Suppressor macrophage (primary cell): ENCODE measurements around the gene NCOA1.
A peak's percentile ranks its signal among the peaks of the same experiment; 100 is the strongest.
"Not testable (repeated sequence)": the region's sequence is repeated elsewhere in the genome, so short reads cannot be mapped to it uniquely, and the experiment has no call there.

Experiments
- DNase-seq, 4 experiments: peaks; one replicate each; pipeline ENCODE4 v3.0.0-alpha.2; 2020 to 2022

NCOA1 gene

DNA sequence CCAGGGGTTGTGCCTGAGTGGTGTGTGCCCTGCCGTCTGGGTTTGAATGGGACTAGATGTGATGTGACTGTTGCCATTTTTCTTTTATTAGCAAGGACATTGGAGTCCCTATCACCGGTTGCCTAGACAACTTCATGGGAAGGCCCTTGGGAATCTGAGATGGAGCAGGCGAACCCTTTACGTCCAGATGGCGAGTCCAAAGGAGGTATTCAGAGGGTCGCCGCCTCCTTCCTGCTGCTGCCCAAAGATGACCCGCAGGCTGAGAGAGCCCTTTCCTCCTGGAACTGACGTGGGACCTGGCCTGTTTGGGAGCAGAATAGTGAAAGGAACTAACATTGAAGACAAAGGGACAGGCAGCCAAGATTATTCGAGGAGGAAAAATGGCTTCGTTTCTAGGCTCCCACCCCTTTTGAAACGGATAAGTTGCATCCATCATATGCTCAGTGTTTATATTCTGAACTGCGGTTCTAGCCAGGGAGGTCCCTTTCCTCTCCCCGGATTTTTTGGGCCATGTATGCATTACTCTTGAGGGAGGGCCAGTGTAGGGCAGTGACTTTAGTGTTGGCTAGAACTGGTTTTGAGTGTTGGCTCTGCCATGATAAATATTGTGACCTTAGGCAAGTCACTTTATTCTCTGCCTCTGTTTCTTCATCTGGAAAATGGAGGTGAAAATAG lies 302.8 kb downstream of the NCOA1 start:
- peak in 3 of 4 experiments; percentile 4 to 26 (median 9) for DNase-seq

DNA sequence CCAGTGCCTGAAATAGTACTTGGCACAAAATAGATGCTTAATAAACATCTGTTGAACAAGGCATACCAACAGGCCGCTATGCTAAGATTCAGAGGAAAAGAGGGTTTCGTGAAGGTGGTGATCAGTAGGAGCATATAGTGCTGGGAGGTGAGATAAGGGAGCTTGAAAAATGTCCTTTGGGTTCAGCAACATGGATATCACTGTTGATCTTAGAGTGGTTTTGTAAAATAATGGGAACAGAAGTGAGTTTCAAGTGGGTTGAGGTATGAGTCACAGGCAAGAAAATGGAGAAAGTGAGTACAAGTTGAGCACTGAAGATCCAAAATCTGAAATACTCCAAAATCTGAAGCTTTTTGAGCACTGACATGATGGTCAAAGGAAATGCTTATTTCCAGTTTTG lies 306.6 kb downstream of the NCOA1 start:
- no peak for DNase-seq

DNA sequence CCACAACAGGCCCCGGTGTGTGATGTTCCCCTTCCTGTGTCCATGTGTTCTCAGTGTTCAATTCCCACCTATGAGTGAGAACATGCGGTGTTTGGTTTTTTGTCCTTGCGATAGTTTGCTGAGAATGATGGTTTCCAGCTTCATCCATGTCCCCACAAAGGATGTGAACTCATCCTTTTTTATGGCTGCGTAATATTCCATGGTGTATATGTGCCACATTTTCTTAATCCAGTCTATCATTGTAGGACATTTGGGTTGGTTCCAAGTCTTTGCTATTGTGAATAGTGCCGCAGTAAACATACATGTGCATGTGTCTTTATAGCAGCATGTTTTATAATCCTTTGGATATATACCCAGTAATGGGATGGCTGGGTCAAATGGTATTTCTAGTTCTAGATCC lies 309.4 kb downstream of the NCOA1 start:
- not testable (repeated sequence) for DNase-seq

DNA sequence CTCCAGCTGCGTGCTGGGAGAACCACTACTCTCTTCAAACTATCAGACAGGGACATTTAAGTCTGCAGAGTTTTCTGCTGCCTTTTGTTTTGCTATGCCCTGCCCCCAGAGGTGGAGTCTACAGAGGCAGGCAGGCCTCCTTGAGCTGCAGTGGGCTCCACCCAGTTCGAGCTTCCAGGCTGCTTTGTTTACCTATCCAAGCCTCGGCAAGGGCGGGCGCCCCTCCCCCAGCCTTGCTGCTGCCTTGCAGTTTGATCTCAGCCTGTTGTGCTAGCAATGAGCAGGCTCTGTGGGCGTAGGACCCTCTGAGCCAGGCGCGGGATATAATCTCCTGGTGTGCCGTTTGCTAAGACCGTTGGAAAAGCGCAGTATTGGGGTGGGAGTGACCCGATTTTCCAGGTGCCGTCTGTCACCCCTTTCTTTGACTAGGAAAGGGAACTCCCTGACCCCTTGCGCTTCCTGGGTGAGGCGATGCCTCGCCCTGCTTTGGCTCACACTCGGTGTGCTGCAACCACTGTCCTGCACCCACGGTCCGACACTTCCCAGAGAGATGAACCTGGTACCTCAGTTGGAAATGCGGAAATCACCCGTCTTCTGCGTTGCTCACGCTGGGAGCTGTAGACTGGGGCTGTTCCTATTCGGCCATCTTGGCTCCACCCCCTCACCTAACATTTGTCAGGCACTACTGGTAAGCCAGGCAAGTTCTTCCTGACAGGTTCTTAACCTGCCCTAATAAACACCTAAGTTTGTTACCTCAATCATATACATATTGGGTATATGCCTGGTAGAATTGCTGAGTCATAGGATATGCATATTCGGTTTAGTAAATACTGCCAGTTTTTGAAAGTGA lies 315.0 kb downstream of the NCOA1 start:
- not testable (repeated sequence) for DNase-seq

DNA sequence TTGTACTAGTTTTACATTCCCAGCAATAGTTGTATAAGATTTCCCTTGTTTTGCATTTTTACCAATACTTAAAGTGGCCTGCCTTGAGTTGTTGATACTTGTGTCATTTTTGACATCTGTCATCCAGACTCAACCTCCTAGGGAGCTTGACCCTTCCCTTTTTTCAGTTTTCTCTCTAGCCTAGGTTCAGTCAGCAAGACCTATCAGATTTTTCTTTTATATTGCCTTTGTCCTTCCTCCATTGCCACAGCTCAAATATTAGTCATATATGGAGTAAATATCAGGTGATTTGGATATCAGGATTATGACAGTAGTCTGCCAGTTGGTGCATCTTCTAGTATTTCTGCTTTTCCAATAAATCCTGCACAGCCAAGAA lies 315.6 kb downstream of the NCOA1 start:
- DNase-seq, result peak in 1 of 4 experiments; percentile 13

DNA sequence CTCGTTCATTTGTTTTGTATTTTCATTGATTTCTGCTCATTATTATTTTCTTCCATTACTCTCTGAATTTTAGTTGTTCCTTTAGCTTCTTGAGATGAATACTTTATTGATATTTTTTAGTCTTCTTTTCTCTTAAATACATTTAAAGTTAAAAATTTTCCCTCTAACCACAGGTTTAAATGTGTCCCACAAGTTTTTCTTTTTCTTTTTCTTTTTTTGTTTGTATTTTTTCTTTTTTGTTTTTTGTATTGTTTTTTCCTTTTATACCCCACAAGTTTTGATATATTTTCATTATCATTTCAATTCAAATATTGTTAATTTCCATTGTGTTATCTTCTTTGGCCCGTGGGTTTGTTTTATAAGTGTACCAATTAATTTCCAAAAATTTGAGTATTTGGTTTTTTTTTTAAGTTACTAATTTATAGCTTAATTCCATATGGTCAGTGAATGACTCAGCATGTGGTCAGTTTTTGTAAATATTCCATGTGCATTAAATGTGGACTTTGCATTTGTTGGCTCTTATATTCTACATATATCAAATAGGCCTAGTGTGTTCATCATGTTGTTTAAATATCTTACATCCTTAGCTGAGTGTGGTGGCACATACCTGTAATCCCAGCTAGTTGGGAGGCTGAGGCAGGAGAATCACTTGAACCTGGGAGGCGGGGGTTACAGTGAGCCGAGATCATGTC lies 318.4 kb downstream of the NCOA1 start:
- DNase-seq, result no peak

DNA sequence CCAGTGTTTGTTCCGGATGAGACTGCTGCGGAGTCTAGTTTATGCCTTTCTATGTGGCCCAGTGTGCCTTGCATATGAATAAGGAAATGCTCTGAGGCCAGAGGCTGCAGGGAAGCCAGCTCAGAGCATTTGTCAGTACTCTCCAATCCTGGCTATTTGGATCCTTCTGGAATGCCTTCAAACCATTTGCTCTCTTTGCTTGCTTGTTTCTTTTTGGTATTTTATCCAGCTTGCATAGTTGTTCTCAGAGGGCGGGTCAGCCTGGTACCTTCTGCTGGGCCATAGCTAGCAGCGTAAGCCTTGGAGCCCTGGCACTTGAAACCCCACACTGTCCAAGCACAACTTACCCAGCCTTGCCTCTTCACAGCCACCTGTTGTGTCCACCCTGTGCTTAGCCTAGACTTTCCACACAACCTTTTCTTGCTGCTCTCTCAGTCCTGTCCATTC lies 322.7 kb downstream of the NCOA1 start:
- no peak for DNase-seq

DNA sequence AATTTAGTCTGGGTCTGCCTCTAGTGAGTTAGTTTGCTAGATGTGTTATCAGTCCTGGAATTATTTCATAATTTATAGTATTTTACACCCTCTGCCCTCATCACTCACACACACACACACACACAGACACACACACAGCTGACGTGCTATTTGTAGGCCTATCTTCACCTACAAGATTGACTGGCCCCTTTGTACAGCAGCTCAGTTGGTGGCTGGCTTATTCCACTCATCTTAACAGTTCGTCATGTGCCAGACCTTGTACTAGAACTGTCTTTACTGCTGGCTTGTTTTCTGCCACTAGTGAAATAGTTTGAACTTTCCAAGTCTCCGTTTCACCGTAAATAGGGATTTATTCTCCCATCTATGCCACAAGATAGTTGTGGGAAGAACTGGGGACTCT lies 323.5 kb downstream of the NCOA1 start:
- no peak for DNase-seq

DNA sequence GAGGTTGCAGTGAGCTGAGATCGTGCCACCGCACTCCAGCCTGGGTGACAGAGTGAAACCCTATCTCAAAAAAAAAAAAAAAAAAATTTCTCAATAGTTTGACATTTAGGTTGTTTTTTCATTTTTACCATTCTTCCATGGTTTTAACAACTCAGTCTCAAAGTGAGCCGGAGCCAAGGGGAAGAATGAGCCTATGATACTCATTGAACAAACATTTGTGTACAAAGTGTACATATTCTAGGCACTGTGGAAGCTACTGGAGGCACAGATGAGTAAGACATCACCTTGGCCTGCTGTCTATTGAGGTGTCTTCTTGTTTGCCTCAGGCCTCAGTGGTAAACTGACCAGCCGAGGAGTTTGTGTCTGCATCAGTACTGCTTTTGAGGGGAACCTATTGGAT lies 324.1 kb downstream of the NCOA1 start:
- DNase-seq, result no peak

DNA sequence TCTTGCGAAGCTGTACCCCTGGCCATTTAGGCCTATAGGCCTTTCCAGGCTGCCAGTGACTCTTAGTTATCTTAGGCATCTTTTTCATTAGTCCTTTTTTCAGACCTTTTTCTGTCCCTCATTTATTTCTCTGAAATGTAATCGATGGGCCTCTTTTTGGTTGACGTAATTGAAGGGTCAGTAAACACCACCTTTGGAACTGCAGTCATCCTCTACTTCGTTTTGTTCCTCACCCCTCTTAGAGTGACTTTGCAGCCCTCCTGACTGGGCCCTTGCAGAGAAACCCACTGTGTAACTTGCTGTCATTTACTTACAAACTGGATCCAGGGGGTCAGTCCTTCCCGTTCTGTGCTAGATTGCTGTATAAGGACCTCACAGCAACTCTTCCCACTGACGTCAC lies 325.4 kb downstream of the NCOA1 start:
- no peak for DNase-seq

DNA sequence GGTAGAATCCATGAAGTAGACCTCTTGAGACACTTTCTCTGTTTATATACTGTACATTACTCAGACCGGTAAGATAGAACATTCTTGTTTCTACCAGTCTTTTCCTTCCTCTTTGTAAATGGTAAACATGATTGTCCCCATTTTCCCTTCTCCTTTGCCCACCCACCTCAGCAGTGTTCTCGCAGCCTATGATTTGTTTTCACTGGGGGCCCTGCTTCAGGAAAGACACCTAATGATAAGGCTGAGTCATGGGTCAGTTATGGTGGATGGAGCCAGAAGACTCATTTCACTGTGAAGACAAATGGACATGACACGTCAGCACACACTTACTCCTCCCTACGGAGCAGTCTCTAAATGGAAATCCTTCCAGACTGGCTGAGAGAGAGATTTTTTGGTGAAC lies 325.8 kb downstream of the NCOA1 start:
- DNase-seq, result no peak

DNA sequence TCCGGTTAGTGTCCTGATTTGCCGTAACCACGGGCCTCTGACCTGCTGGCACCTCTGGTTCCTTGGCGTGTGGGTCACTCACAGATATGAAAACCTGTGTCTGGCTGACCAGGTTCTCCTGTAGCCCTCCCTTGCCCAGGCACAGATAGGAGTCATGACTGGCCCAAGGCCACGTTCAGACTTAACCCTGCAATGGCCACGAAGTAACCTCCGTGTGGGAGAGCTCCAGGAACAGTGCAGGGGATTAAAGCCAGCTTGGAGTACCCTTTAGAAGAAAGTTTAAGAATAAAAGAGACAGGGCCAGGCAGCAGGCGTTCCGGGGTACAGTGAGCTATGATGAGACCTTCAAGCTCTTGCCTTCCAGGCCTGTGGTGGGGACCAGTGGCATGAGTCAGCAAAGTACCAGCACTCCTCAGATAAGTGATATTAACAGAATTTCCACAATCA lies 327.7 kb downstream of the NCOA1 start:
- DNase-seq, result no peak

DNA sequence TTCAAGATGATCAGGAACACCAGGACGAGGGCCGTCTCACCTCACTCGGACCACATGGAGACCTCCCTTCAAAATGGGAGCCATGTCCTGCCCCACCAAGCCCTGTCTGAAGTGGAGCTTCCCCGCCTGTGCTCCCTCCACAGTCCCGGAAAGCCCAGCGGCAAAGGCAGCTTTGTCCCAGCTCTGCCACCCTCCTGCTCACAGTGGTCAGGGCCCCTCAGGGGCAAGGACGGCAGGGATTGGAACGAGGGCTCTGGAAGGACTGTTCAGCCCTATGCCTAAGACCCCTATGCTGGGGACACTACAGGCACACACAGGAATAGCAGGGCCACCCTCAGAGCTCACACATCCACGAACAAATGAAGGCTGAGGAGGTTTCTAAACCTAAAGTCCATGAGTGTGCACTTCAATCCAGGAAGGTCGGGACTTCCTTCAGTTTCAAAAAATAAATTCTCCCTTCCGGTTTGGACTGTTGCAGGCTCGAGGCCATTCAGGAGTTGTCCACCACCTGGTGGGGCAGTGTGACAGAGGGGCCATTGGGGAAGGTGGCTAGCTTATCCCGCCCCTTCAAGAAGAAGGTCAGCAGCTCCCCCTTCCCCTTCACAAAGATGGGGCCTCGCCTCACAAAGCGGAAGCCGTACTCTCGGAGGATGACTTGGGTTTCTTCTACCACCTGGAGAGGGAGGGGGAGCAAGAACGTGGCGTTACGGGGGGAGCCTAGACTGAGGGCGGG lies 328.6 kb downstream of the NCOA1 start:
- no peak for DNase-seq

DNA sequence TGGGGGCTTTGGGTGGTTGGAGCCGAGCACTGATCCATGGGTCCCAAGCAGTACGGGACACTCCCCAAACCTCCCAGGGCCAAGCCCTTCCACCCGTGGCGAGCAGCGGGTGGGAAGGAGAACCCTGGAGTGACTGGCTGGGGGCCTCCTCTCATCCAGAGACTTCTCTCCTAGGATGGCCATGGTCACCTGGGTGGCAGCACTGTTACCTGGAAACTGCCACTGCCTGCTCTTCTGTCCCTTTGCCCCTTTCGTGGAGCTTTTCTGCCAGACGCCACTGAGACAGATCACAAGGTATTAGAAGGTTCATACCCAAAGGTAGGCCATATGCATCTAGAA lies 329.1 kb downstream of the NCOA1 start:
- no peak for DNase-seq
